PFSK-1 (cell line): Measurements from ENCODE around the gene LEPR.

Source experiments
- FOXP2 ChIP-seq: optimal IDR thresholded peaks from 2 replicates; pipeline ENCODE3; 2011; ENCODE audit warnings: borderline replicate concordance, control low read depth, inconsistent platforms; ENCODE audit not compliant: insufficient read depth; ENCODE audit errors: extremely low read length, extremely low read depth
- POLR2AphosphoS5 ChIP-seq: IDR thresholded peaks from 2 replicates; pipeline ENCODE4 v1.6.1; 2012; ENCODE audit warnings: low read depth, mild to moderate bottlenecking, control low read depth, low read length, moderate library complexity
- SIN3A ChIP-seq: IDR thresholded peaks from 2 replicates; pipeline ENCODE4 v1.6.1; 2012; ENCODE audit warnings: mild to moderate bottlenecking, low read length, moderate library complexity, borderline replicate concordance; ENCODE audit not compliant: insufficient read depth
- TAF1 ChIP-seq: IDR thresholded peaks from 2 replicates; pipeline ENCODE4 v1.6.1; 2012; ENCODE audit warnings: low read length, control low read depth, borderline replicate concordance; ENCODE audit not compliant: insufficient read depth
- TF ChIP-seq, protein P1 (sequence below), 2 experiments: IDR thresholded peaks; 2 replicates each; pipeline versions ENCODE4 v1.6.1 to v1.8.0; 2011 to 2012; ENCODE audit warnings: low read depth in 2 of 2, low read length in 2 of 2, control low read depth in 1 of 2, inconsistent platforms in 1 of 2, mild to moderate bottlenecking in 1 of 2, moderate library complexity in 1 of 2; ENCODE audit not compliant: insufficient read depth in 1 of 2

Gene LEPR

DNA sequence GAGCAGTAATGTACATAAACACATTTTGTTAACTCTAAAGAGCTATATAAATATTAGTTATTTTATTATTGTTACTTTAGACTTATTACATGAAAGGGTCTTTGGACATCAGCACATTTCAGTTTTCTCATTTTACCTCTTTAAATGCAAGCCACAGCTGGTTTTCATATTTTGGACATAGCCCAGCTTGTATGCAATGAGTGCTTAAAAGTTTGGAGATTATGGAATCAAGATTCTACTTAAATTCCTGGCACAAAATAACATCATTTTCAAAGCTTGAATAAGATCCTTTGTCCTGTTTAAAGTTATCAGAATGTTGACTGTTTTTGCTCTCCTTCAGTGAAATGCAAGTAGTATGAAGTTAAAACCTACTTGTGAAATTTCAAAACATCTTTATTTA is 15.5 kb upstream of the LEPR start:
- TF ChIP-seq TAF1, result no peak
- no peak for TF ChIP-seq FOXP2
- TF ChIP-seq, protein P1, sequence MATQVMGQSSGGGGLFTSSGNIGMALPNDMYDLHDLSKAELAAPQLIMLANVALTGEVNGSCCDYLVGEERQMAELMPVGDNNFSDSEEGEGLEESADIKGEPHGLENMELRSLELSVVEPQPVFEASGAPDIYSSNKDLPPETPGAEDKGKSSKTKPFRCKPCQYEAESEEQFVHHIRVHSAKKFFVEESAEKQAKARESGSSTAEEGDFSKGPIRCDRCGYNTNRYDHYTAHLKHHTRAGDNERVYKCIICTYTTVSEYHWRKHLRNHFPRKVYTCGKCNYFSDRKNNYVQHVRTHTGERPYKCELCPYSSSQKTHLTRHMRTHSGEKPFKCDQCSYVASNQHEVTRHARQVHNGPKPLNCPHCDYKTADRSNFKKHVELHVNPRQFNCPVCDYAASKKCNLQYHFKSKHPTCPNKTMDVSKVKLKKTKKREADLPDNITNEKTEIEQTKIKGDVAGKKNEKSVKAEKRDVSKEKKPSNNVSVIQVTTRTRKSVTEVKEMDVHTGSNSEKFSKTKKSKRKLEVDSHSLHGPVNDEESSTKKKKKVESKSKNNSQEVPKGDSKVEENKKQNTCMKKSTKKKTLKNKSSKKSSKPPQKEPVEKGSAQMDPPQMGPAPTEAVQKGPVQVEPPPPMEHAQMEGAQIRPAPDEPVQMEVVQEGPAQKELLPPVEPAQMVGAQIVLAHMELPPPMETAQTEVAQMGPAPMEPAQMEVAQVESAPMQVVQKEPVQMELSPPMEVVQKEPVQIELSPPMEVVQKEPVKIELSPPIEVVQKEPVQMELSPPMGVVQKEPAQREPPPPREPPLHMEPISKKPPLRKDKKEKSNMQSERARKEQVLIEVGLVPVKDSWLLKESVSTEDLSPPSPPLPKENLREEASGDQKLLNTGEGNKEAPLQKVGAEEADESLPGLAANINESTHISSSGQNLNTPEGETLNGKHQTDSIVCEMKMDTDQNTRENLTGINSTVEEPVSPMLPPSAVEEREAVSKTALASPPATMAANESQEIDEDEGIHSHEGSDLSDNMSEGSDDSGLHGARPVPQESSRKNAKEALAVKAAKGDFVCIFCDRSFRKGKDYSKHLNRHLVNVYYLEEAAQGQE (IDR thresholded peaks at IDR 0.05; ENCODE audit: insufficient read depth in 1 of 2, low read depth in 2 of 2, low read length in 2 of 2), result no peak
- no peak for TF ChIP-seq SIN3A
- TF ChIP-seq POLR2AphosphoS5, result no peak

DNA sequence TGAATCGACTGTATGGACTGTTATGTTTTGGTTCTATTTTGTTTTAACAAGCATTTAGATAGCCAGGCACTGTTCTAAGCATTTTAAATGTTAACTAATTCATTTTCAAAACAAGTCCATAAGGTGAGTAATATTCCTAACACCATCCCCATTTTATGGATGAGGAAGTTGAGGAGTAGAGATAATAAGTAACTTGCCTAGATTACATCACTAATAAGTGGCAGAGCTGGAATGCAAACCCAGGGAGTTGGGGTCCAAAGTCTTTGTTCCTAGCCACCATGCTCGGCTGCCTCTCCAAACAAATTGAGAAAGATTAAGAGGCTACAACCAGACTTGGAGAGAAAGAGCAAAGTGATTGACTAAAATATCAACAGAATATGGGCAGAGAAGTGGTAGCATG is 12.6 kb upstream of the LEPR start:
- TF ChIP-seq SIN3A (no peak), POLR2AphosphoS5 (no peak), TAF1 (no peak), FOXP2 (no peak)
- TF ChIP-seq, protein P1 (IDR thresholded peaks at IDR 0.05; ENCODE audit: insufficient read depth in 1 of 2, low read depth in 2 of 2, low read length in 2 of 2), result no peak

DNA sequence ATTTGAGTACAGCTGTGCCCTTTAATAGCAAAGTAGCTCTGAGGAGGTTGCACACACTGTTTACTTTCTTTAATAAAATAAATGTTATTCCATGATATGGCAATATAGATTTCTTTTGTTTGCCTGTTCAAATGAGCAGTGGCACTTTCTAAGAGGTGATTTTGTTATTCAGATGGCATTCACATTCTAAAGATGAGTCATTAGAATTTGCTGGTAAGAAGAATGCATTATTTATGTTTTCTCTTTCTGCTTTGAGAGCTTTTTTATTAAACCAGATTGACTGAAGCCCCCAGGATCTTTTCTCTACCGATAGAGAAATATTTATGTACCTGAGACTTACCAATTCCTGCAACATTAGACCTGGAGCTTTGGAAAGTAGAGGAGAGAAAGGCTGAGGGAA is 11.2 kb upstream of the LEPR start:
- no peak for TF ChIP-seq TAF1
- TF ChIP-seq POLR2AphosphoS5, result no peak
- TF ChIP-seq, protein P1 (IDR thresholded peaks at IDR 0.05; ENCODE audit: insufficient read depth in 1 of 2, low read depth in 2 of 2, low read length in 2 of 2), result no peak
- no peak for TF ChIP-seq SIN3A
- no peak for TF ChIP-seq FOXP2

DNA sequence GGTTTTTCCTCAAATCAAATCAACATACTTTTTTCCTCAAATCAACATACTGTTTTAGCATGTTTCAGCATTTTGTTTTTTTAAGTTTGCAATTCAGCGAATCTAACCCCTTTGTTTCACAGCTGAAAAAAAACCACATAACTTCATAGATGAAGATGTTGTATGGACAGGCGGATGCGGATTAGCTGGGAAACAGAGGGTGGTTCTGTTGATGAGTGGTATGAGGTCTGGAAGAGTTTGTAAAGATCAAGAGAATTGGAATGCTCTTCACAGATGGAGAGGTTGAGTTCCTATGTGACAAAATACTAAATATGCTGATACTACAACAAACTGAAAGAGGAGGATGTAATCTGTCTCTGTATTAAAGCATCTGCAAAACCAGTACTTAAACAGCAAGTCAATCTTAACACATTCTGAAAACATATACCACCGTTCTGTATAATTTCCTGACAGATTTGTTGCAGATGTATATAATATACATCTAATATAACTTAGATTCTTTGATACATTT is 10.6 kb upstream of the LEPR start:
- TF ChIP-seq TAF1, result no peak

DNA sequence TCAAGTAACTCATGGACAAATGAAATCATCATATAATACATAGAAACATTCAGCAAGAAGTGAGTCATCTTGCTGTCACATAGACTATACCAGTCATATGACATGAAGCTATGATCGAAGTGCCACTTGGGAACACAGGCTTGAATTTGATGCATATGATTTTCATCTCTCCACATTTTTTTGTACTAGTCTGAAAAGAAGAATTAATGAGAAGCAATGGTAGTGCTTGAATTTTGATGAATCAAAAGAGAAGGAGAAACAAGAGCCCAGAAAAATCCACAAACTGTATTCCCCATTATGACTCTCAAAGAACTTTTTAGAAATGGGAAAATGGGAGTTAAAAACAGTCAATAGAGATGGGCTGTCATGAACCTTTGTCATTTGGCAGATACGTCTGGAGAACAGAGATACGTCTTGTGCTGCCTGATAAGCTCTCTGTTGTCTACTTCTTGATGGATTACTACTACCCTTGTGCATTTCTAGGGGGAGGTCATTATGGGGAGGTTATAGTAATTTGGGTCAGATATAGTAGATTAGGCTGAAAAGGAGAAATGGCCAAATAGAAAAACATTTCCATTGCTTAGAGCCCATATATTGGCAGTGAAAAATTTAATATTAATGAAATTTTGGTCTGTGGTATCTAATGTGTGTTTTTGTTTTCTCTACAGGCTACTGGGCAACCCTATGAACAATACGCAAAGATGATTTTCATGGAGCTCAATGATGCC is 8.0 kb upstream of the LEPR start:
- TF ChIP-seq FOXP2 (no peak), TAF1 (no peak), SIN3A (no peak), POLR2AphosphoS5 (no peak)
- TF ChIP-seq, protein P1 (IDR thresholded peaks at IDR 0.05; ENCODE audit: insufficient read depth in 1 of 2, low read depth in 2 of 2, low read length in 2 of 2), result no peak
